NCI-H187 (cell line): ENCODE data around the gene EFR3B.
"Not testable (repeated sequence)": the region's sequence is repeated elsewhere in the genome, so short reads cannot be mapped to it uniquely, and the experiment has no call there.

Experiments used
- DNase-seq, 2 experiments: peaks; one replicate each; lab custom pipeline; 2025; lab: John Stamatoyannopoulos, UW

Gene EFR3B, protein sequence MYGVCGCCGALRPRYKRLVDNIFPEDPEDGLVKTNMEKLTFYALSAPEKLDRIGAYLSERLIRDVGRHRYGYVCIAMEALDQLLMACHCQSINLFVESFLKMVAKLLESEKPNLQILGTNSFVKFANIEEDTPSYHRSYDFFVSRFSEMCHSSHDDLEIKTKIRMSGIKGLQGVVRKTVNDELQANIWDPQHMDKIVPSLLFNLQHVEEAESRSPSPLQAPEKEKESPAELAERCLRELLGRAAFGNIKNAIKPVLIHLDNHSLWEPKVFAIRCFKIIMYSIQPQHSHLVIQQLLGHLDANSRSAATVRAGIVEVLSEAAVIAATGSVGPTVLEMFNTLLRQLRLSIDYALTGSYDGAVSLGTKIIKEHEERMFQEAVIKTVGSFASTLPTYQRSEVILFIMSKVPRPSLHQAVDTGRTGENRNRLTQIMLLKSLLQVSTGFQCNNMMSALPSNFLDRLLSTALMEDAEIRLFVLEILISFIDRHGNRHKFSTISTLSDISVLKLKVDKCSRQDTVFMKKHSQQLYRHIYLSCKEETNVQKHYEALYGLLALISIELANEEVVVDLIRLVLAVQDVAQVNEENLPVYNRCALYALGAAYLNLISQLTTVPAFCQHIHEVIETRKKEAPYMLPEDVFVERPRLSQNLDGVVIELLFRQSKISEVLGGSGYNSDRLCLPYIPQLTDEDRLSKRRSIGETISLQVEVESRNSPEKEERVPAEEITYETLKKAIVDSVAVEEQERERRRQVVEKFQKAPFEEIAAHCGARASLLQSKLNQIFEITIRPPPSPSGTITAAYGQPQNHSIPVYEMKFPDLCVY

DNA sequence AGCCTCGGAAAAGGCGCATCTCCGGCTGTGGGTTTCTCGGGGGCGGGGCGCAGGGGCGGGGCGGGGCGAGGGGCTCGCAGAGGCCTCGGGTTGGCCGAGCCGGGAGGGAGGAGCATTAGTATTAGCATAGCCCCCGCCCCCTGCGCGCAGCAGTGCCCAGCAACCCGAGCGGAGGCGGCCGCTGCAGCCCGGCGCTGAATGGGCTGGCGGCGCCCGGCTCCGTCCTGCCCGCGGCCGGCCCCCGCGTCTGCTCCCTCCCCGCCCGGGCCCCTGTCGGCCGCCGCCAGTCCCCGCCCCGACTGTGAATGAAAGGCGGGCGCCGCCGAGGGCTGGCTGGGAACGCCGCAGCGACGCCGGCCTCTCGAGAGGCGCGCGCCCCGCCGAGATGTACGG is at the start of gene EFR3B:
Gene EFR3B, plus strand, starts transcription at position 149 of the 393 bp plus-strand sequence. Its CDS starts 237 bp downstream, at position 386.
- peak; percentile 87 to 98 for DNase-seq

DNA sequence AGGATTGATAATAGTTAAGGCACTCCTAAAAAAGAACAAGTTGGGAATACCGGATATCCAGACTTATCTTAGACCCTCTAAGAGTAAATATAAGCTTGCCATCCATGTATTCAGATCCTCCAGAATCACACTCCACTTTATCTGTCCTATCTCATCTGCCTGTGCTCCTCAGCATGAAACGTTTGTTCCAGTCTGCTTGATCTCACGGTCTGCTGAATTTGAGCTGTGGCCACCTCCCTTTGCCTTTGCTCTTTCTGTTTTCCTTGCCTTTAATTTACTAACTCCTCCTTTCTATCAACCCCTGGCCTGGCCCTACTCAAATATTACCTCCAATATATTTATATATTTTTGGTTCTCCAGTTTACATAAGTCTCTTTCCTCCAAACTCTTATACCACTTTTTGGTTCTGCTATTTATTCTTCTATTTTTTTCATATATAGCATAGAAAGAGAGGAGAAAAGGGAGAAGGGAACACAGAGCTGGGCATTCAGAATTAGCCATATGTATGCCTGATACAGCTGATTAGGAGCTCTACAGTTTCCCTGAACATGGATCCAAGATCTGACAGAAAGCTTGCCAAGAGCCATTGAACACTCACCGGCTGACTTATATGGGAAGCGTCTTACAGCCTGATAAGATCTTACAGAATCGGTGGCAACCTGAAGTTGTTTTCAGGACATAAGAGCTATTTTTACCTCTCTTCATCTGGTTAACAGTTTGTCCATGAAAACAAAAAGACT is 48.3 kb upstream of the EFR3B start:
- DNase-seq = peak in 1 of 2 experiments; percentile 7

DNA sequence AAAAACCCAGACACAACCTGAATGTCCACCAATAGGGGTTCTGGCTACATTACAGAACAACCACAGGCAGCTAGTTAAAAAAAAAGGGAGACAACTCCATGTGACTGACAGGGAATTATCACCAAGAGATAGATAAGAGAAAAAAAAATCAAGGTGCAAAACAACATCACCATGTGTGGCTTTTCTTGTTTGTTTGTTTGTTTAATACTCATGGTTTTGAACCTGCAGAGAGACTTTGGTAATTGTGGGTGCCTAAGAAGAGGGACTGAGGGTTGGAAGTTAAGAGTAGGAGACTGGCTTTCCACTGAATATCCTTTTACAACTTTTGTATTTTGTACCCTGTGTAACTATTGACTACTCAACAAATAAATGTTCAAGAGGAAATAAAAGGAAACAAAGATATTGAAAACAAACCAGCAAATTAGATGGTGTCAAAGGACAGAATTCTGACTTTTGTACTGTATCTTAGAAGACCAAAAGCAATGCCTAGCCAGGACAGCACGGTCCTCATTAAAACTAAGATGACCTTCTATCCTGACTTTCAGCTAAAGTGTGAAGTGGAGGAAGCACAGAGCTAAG is 47.6 kb upstream of the EFR3B start:
- no peak for DNase-seq

- DNase-seq = not testable (repeated sequence)
Measured at GRCh38 chr2:24999097-24999496, 42.8 kb upstream of the EFR3B start.

GRCh38 chr2:25000036-25000435 is 41.8 kb upstream of the EFR3B start:
- no peak for DNase-seq

GRCh38 chr2:25000503-25001324 is 41.2 kb upstream of the EFR3B start:
- no peak for DNase-seq

DNA sequence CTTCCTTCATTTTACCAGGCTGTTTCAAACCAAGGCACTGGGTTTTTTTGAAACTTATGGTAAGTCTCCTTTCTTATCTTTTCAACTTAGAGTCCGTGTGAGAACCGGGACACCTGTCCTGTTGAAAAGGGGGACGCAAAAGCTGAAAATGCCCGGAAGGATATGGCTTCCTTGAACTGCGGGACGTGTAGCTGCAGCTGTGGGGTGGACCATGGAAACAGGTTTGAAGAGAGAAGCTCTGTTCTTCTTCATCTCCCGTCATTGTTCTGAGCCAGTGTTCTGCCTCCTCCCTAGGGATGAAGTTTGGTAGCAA is 40.6 kb upstream of the EFR3B start:
- no peak for DNase-seq

DNA sequence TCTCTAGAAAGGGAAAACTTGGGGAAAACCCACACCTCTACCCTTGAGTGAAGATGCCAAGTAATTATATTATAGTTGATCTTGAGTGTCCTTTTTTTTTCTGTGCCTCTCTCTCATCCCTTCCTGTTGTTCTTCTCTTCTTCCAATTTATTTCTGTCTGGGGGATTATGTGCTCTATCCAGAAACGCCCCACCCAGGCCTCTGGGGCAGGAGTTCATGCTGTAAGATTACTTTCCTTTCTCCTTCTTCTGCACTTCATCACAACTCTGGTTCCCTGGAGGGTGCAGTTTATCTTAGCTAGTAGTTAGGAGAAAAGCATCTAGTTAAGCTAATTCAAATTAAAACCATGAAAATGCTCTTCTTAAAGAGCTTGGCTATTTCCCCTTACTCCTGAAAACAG is 39.8 kb upstream of the EFR3B start:
- no peak for DNase-seq

DNA sequence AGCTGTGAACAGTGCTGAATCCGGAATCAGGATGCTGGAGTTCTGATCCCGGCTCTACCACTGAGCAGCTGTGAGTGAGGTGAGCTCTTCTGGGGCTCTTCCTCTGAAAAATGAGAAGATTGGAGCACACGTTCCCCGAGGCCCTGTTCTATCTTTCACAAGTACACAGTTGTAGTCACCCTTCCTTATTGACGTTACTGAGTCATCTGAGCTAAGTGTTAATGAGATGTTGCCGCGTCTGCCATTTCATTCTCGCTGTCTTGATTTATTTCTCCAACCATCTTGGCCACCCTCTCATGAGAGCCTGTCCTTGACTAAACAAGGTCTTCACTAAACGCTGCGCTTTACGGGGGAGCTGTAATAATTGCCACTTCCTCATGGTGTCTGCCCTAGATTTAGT is 31.9 kb upstream of the EFR3B start:
- DNase-seq = no peak

- DNase-seq = not testable (repeated sequence)
Measured at GRCh38 chr2:25011342-25011741, 30.5 kb upstream of the EFR3B start.

- no peak for DNase-seq
Measured at GRCh38 chr2:25014631-25015030, 27.2 kb upstream of the EFR3B start.

DNA sequence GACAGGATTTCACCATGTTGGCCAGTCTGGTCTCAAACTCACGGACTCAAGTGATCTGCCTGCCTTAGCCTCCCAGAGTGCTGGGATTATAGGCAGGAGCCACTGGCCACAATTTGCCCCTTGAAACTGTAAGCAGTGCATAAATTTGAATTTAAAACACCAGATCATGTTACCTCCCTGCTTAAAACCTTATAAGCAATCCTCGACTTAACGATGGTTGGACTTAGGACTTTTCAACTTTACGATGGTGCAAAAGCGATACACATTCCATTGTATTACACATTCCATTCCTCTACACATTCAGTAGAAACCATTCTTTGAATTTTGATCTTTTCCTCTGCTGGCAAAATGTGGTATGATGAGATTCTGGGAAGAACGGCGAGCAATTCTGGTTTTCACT is 23.2 kb upstream of the EFR3B start:
- no peak for DNase-seq

- no peak for DNase-seq
Measured at GRCh38 chr2:25021791-25022362, 20.0 kb upstream of the EFR3B start.

GRCh38 chr2:25023333-25023732 is 18.5 kb upstream of the EFR3B start:
- DNase-seq = no peak

DNA sequence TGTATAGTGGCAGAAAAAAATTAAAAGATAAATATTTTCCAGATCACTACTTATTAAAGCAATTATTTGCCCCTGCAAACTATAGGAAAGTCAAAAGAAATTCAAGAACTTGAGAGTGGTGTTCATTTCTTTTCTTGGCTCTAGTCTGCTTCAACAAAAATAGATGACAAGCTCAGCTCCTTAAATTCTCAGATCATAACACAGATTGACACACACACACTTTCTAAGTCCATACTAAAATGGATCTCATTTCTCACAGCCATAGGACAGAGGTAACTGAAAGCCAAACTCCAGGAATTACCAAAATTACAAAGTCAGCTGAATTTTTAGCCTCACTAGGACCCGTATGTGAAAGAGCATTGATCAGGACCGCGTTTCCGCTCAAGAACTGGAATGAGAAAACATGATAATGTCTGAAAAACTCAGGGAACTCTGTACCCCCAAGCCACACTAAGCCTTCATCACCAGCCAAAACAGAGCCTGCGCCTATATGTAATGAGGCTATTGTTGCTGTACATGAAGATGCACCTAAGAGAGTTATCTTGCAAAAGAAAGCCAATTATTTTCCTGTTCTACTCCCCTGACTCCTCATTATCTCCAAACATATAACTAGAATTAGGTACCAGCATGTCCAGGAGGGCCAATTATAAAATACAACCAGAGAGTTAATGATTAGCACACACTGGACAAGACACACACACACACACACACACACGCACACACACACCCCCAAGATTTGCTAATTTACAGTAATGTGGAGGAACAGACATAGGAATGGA is 16.5 kb upstream of the EFR3B start:
- no peak for DNase-seq

DNA sequence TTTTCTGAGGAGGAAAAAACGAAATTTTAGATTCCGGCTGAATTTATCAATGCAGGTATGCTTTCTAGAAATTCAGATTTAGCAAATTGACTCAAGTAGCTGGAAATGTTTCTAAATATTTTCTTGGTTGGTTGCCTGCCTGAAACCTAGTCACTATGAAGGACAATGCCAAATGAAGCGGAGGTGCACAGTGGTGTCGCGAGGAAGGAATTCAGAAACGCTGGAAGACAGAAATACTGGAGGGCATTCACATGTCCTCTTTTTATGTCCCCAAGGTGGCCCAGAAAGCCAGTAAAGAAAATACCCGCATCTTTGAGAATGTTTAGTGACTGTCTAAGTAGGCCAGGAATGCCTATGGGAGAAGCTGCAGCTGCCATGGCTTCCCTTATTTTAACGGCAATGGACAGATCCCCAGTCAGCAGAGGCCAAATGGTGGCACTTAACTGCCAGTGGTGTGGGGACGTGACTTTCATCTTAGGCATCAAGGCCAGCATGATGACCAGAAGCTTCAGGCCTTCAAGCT is 15.8 kb upstream of the EFR3B start:
- no peak for DNase-seq

GRCh38 chr2:25029183-25029554 is 12.7 kb upstream of the EFR3B start:
- DNase-seq = peak; percentile 85 to 86

GRCh38 chr2:25030702-25031101 is 11.2 kb upstream of the EFR3B start:
- no peak for DNase-seq

DNA sequence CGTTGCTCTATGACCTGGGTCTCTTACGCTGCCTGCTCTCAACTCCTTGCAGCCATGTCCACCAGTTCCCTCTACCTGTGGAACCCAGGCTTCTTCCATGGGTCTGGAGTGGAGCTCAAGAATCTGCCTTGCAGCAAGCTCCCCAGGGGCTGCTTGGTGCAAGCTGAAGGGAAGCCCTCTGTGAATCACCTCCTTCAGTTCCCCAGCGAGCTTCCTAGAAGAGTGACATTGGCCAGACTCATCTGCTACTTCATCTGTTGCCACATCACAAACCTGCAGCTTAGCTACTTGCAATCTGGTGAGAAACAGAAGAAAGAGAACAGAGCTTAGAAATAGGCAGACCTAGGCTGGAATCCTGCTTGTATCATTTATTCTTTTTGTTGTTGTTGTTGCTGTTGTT is 9.8 kb upstream of the EFR3B start:
- DNase-seq = no peak

DNA sequence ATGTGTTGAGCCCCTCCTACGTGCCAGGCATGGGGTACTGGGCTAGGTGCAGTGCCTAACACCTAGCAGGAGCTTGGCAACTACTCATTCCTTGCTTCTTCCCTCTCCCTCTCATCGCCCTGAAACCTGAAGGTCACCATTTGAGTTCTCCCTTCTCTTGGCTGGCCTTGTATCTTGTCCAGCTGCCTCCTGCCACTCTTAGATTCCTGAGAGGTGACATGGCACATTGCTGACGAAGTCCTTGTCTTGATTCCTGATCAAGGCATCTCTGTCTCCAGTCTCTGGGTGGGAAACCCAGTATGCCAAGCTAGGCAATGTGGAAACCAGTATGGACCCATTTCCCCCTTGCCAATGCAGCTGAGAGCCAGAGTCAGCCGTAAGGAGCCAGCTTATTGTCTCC is 9.0 kb upstream of the EFR3B start:
- no peak for DNase-seq
